ENCODE results near the gene CCDC170. TPM values are rescaled to one million over a fixed set of nuclear protein-coding genes. Genes with fewer than 3 reads are reported as not detected.

Gene CCDC170
- total RNA-seq, 1 experiment from 2014 or later: not detected

DNA sequence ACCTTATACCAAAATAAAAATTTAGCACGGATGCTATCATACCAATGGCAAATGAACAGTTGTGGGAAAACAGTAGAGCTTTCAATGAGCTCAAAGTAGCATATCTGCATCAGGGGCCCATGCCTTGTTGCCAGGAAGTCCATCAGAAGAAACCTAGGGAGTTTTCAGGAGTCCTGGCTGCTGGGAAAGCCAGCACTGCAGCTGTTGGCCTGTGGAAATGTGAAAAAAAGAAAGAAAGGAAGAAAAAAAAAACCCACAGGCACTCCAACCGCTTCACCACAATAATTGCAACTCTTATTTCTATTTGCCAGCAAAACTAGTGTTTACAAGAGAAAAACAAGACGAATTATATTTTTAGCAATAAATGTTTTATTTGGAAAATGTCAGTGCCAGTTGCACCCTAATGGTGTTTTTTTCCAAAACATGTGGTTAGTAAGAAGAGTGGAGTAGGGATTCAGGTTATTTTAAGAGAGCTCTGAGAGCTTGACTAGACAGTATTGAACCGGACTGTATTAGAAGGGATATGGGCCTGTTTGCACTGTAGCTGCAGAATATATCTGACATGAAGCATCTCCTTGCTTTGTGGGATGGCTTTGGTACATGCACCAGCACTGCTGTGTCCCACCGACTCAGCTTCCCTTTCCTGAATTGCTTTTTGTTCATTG, 137.3 kb downstream of the CCDC170 start:
- in situ Hi-C loops (cut with HindIII; ENCODE audit: low pct_unique_long_range_greater_than_20kb, low sequenced_read_pairs): no loop called here
- no peak for DNase-seq (ENCODE audit: low read depth)

DNA sequence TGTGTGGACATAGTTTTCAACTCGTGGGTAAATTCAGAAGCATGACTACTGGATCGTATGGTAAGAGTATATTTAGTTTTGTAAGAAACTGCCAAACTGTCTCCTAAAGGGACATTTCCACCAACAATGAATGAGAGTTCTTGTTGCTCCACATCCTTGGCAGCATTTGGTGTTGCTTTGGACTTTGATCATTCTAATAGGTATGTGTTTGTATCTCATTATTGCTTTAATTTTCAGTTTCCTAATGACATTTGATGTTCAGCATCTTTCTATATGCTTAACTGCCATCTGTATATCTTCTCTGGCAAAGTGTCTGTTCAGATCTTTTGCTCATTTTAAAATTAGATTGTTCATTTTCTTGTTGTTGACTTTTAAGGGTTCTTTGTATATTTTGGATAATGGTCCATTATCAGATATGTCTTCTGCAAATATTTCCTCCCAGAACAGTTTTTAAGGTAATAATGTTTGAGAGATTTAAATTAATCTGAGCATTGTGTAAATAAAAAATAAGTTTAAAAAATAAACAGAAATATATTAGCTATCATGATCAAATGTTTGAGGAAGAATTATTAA, 138.7 kb downstream of the CCDC170 start:
- no peak for DNase-seq (ENCODE audit: low read depth)
- in situ Hi-C loops (cut with HindIII; ENCODE audit: low pct_unique_long_range_greater_than_20kb, low sequenced_read_pairs): no loop called here

DNA sequence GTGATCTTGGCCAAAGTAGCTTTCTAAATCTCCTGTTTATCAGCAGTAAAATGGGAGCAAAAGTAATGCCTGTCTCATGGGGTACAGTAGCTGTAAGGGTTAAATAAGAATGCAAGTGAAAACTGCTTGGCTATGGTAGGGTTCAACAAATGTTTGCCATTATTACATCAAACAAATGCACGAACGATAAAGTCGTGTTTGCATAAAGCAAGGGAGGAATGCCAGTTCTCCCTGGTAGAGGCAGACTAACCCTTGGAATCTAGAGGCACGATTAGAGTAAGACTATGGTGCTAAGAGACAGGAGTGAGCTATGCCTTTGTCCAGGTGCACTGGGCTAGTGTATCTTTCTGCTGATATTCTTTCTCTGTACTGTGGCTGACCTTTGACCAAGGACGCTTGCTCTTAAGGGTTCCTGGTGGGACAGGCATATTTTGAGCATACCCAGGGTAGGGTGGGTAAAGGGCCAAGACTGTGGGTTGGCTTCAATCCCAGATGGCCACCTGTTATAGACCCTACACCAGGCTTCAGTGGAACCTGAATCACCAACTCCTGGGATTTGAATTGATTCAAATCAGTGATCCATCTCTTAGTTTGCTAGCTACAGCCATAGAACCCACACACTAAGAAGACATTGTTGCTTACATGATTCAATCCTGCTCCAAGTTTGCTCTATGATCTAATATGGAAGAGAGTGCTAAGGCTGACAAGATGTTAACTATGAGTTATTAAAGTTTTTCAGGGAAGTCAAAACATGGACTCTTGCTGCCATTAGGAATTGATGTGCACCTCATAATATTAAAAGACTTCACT, 139.9 kb downstream of the CCDC170 start:
- in situ Hi-C loops (cut with HindIII; ENCODE audit: low pct_unique_long_range_greater_than_20kb, low sequenced_read_pairs): no loop called here
- no peak for DNase-seq (ENCODE audit: low read depth)

DNA sequence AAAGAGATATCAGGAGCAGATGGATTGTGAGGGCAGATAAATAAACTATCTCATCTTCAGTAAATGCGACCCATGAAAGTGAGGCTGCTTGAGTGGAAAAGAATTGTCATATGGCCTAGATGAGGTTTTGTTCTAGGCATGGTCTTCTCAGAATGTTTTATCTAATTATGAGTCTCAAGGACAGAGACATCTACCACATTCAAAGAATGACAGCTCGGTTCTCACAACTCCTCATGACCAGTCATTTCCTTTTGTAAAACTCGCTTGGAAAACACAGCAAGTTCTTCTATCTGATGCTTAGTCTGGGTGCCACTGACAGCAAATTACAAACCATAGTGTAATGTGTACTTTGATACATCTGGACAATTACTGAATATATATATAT, 140.5 kb downstream of the CCDC170 start:
- no peak for DNase-seq (ENCODE audit: low read depth)
- in situ Hi-C loops (cut with HindIII; ENCODE audit: low pct_unique_long_range_greater_than_20kb, low sequenced_read_pairs): no loop called here

DNA sequence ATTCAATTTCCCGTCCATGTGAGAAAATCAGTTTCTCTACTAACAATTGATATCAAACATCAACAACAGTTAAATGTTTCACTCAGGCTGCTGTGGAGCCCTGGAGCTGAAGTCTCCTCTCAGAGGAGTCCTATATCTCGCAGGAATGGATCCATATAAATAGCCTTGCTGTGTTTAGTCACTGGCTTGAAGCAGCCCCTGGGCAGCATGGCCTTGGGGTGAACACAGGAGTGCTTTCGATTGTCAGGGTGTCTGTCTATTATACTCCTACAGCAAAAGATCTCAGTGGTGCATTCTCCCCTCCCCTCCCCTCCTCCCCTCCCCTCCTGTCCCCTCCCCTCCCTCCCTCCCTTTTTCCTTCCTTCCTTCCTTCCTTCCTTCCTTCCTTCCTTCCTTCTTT, 141.9 kb downstream of the CCDC170 start:
- DNase-seq (ENCODE audit: low read depth): no peak
- in situ Hi-C loops (cut with HindIII; ENCODE audit: low pct_unique_long_range_greater_than_20kb, low sequenced_read_pairs): no loop called here

DNA sequence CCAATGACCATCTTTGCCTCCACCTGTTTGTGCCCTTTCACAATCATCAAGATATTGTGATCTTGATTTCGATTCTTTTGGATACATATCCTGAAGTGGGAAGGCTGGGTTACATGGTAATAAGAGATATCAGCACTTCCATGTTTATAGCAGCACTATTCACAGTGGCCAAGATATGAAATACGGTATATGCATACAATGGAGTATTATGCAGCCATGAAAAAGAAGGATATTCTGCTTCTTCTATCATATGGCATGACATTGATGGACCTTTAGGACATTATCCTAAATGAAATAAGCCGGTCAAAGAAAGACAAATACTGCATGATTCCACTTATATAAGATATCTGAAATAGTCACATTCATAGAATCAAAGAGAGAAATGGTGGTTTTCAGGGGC, 144.0 kb downstream of the CCDC170 start:
- in situ Hi-C loops (cut with HindIII; ENCODE audit: low pct_unique_long_range_greater_than_20kb, low sequenced_read_pairs): no loop called here

DNA sequence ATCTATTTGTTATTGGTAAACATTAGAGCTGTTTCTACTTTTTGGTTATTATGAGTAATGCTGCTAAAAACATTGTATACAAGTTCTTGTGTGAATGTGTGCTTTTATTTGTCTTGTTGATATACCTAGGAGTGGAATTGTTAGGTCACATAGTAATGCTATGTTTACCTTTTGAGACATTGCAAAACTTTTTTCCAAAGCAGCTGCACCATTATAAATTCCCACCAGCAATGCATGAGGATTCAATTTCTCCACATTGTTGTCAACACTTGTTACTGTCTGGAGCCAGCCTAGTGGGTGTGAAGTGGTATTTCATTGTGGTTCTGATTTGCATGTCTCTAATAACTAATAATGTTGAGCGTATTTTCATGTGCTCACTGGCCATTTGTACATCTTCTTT, 145.9 kb downstream of the CCDC170 start:
- no peak for DNase-seq (ENCODE audit: low read depth)
- in situ Hi-C loops (cut with HindIII; ENCODE audit: low pct_unique_long_range_greater_than_20kb, low sequenced_read_pairs): no loop called here

More for the DNA sequence above, 144.0 kb downstream of the CCDC170 start:
- no peak for DNase-seq (ENCODE audit: low read depth)

DNA sequence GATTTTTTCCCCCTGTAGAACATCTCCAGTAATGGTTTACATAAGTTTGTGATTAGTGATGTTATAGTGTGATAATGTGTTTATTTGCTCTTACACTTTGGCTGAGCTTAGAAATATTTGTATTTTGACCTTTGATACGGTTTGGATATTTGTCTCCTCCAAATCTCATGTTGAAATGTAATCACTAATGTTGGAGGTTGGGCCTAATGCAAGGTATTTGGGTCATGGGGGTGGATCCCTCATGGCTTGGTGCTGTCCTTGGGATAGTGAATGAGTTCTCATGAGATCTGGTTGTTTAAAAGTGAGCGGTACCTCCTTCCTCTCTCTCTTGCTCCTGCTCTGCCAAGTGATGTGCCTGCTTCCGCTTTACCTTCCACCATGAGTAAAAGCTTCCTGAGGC, 147.2 kb downstream of the CCDC170 start:
- no peak for DNase-seq (ENCODE audit: low read depth)
- in situ Hi-C loops (cut with HindIII; ENCODE audit: low pct_unique_long_range_greater_than_20kb, low sequenced_read_pairs): no loop called here

DNA sequence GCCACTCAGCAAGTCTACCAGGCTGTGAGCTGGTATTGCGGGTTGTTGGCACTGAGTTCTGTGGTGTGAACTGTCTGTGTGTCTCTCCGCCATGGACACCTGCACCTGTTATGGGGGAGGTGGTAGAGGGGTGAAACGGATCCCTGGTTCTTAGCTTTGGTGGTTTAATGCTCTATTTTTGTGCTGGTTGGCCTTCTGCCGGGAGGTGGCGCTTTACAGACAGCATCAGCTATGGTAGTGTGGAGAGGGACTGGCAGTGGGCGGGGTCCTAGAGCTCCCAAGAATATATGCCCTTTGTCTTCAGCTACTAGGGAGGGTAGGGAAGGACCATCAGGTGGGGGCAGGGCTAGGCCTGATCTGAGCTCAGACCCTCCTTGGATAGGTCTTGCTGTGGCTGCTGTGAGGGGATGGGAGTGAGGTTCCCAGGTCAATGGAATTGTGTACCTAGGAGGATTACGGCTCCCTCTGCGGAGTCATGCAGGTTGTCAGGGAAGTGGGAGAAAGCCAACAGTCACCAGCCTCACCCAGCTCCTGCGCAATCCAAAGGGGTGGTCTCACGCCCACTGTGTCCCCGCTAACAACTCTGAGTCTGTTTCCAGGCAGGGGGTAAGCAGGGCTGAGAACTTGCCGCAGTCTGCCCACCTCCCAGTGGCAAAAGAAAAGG, 154.3 kb downstream of the CCDC170 start:
- DNase-seq (ENCODE audit: low read depth): no peak
- in situ Hi-C loops (cut with HindIII; ENCODE audit: low pct_unique_long_range_greater_than_20kb, low sequenced_read_pairs): no loop called here

DNA sequence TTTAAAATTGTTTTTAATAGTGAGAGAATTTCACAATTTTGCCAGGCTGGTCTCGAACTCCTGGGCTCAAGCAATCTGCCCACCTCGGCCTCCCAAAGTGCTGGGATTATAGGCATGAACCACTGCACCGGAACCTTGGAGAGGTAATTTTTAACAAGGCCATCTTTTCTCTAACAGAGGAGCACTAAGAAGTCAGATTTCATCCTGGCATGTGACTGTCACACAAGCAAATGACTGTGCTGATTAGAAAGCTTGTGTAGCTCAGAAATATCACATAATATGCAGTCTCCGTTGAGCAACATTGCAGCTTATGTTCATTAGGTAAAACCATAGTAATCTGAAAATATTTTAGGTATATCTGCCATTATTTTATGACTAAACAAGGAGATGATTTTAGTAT, 156.0 kb downstream of the CCDC170 start:
- no peak for DNase-seq (ENCODE audit: low read depth)
- in situ Hi-C loops (cut with HindIII; ENCODE audit: low pct_unique_long_range_greater_than_20kb, low sequenced_read_pairs): no loop called here

DNA sequence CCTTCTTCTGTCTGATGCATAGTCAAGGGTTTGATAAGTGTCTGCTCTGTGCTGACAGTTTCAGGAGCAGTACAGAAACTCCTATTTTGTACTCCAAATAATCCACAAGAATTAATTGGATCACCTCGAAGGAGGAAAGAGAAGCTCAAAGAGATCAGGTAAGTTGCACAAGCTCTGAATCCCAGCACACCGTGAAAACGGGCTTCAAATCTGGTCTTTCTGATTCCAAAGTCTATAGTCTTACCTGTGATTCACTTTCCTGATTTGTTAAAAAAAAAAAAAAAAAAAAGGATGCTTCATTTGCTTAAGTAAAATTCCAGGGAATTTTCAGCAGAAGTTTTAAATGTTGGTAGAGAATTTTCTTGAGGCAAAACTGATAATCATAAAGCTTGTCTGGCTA, 157.8 kb downstream of the CCDC170 start:
- no peak for DNase-seq (ENCODE audit: low read depth)
- in situ Hi-C loops (cut with HindIII; ENCODE audit: low pct_unique_long_range_greater_than_20kb, low sequenced_read_pairs): no loop called here

DNA sequence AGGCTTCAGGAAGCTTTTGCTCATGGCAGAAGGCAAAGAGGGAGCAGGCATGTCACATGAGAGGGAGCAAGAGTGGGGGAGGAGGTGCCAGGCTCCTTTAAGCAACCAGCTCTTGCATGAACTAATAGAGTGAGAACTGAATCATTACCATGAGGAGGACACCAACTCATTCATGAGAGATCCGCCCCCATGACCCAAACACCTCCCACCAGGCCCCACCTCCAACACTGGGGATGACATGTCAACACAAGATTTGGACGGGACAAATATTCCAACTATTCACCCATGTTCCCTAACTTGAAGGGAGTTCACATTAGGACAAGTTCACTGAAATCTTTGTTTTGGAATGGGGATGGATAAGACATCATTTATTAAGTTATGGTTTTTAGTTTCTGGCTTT, 158.5 kb downstream of the CCDC170 start:
- in situ Hi-C loops (cut with HindIII; ENCODE audit: low pct_unique_long_range_greater_than_20kb, low sequenced_read_pairs): no loop called here
- no peak for DNase-seq (ENCODE audit: low read depth)

DNA sequence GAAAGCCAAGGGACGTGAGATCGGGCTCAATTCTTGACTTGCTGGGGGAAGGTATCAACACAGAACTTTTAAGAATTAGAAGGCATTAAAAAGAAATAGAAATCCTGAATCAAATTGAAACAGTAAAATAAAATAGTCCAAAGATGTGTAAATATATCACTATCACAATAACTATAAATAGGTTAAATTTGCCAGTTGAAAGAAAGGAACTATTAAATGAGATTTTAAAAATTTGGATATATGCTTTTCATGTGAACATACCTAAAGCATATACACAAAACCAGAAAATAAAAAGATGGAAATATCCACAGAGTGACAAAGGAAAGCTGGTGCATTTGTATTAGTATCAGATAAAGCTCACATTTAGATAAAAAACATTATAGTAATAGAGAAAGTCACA, 161.3 kb downstream of the CCDC170 start:
- in situ Hi-C loops (cut with HindIII; ENCODE audit: low pct_unique_long_range_greater_than_20kb, low sequenced_read_pairs): no loop called here
- DNase-seq (ENCODE audit: low read depth): no peak

DNA sequence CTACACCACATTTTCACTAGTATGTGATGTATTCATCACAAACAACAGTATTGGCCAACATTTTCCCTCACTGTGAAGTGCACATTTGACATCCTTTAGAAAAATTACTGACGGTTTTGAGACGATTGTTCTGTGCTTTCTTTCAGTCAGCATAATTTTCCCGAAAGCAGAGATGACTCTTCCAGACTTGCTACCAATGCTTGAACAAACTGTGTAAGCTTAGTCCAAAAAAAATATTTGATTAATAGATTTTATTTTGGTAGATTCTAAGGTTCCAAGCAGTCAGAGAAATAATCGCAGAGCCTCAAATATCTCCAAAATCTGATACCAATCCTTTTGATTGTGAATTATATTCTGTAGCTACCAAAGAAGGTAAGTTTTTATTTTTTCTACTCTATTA, 162.6 kb downstream of the CCDC170 start:
- no peak for DNase-seq (ENCODE audit: low read depth)
- in situ Hi-C loops (cut with HindIII; ENCODE audit: low pct_unique_long_range_greater_than_20kb, low sequenced_read_pairs): no loop called here

DNA sequence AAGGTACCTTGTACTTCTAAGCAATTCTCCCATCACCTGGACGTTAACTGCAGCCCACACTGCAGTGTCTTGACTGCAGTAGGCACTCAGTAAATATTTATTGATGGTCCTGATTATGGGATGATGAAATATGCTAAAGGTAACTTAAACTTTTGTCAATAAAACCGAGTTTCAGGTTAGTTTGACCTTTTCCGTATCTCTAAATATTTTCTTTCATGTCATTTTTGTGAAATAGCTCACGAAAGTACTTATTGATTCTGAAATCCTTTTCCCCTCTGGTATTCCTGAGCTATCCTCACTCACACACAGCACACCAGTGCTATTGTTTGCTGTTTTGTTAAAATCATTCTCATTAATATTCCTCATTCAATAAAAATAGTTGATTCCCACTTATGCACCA, 164.3 kb downstream of the CCDC170 start:
- in situ Hi-C loops (cut with HindIII; ENCODE audit: low pct_unique_long_range_greater_than_20kb, low sequenced_read_pairs): no loop called here
- DNase-seq (ENCODE audit: low read depth): no peak

DNA sequence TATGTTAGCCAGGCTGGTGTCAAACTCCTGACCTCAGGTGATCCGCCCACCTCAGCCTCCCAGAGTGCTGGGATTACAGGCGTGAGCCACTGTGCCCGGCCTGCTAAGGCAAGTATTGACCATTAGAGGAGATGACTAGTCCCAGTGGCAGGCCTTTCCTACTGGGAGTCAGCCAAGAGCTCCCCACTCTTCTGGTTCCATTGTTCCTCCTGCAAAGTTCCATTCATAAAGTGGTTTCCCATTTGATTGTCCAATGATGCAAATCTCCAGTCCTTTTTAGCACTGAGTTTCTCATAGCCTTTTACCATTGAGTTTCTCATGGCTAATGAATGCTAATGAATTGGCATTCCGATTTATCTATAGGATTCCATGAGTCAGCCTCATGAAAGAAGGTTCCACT, 165.4 kb downstream of the CCDC170 start:
- DNase-seq (ENCODE audit: low read depth): no peak
- in situ Hi-C loops (cut with HindIII; ENCODE audit: low pct_unique_long_range_greater_than_20kb, low sequenced_read_pairs): no loop called here

DNA sequence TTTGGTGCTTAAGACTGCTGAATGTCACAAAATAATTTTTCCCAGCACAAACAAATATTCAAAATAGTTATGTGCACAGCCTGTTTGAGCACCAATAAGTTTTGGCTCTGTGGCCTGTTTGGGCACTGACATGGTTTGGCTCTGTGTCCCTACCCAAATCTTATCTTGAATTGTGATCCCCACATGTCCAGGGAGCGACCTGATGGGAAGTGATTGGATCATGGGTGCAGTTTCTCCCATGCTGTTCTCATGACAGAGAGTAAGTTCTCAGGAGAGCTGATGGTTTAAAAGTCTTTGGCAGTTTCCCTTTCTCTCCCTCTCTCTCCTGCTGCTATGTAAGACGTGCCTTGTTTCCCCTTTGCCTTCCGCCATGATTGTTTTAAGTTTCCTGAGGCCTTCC, 167.7 kb downstream of the CCDC170 start:
- in situ Hi-C loops (cut with HindIII; ENCODE audit: low pct_unique_long_range_greater_than_20kb, low sequenced_read_pairs): no loop called here
- DNase-seq (ENCODE audit: low read depth): no peak

DNA sequence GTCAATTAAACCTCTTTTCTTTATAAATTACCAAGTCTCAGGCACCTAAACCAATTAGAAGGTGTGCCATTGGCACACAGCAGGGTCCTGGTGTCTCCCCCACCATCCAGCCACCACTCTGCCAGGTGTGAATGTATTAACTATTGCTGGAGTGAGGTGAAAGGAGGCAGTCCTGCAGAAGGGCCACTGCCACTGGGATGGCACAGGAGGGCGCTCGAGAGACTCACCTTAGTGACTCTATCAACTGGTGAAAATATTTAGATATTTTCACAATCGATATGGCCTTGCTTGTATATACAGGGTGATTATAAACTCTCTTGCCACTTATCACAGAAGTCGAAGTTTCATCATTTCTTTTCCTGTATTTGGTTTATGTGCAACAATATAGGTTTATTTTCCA, 168.1 kb downstream of the CCDC170 start:
- in situ Hi-C loops (cut with HindIII; ENCODE audit: low pct_unique_long_range_greater_than_20kb, low sequenced_read_pairs): no loop called here
- no peak for DNase-seq (ENCODE audit: low read depth)

DNA sequence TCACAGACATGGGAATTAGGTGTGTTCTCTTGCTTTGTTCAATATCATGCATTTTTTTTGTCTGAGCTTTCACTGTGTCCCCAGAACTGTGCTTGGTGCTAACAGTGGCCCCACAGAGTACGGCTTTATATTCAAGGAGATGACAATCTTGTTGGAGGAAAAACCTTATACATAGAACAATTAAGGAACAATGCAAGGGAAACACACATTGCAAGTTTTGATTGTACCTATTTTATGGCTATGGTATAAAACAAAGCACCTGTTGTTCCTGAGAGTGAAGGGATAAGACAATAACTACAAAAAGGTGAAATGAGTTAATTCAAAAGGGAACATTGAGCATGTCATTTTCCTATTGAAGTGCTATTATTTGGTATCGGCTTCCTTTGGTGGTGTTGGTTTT, 169.7 kb downstream of the CCDC170 start:
- no peak for DNase-seq (ENCODE audit: low read depth)
- in situ Hi-C loops (cut with HindIII; ENCODE audit: low pct_unique_long_range_greater_than_20kb, low sequenced_read_pairs): no loop called here

Data from Caki2 (cell line).